Prostate gland (tissue), 2 donors: Measurements from ENCODE around the gene THOP1. TPM values are rescaled to one million over a fixed set of nuclear protein-coding genes. Genes with fewer than 3 reads are reported as not detected.

ENCODE experiments used
- DNase-seq: peaks from one replicate; pipeline ENCODE4 v3.0.0-alpha.2; 2019; ENCODE audit warnings: low spot score
- H3K27ac ChIP-seq, 2 donors: fragments of 200-600 bp; sonication (generic); 2 replicates each; pipeline ENCODE4 v1.5.1; 2017 to 2019
- H3K27me3 ChIP-seq: fragments of 200-600 bp; sonication (generic); replicated peaks from 2 replicates; pipeline ENCODE4 v1.5.1; 2019; ENCODE audit not compliant: insufficient read depth
- H3K36me3 ChIP-seq, 2 donors: fragments of 200-600 bp; sonication (generic); 1 replicate in 1 of 2; 2 replicates in 1 of 2; pipeline versions ENCODE4 v1.5.1 to v1.8.1; 2017 to 2019
- H3K4me1 ChIP-seq: fragments of 200-600 bp; sonication (generic); replicated peaks from 2 replicates; pipeline ENCODE4 v1.5.1; 2019
- H3K4me3 ChIP-seq, 2 donors: fragments of 200-600 bp; sonication (generic); 2 replicates each; pipeline ENCODE4 v1.5.1; 2017 to 2019
- H3K9me3 ChIP-seq: fragments of 200-600 bp; sonication (generic); 2 replicates; pipeline ENCODE4 v1.5.1; 2017
- POLR2A ChIP-seq: fragments of 450-650 bp; IDR thresholded peaks from one replicate; pipeline ENCODE4 v1.6.1; 2016; ENCODE audit warnings: antibody characterized with exemption, mild to moderate bottlenecking
- POLR2AphosphoS5 ChIP-seq: sonication (generic); formaldehyde crosslinking; IDR thresholded peaks from one replicate; pipeline ENCODE4 v1.6.1; 2017; ENCODE audit warnings: antibody characterized with exemption
- WGBS: methylation state at CpG from one replicate; pipeline ENCODE4 v1.1.5; 2018; 5-methylcytosine and 5-hydroxymethylcytosine counted together
- intact Hi-C: fragments of 100-400 bp; cut with DNase I; formaldehyde crosslinking; loops from one replicate; pipeline ENCODE4 v1.14.2; 2022
- total RNA-seq, 2 donors: library from RNA; depleted of rRNA; stranded (reverse); fragments of >200 nt; gene quantifications; one replicate each; pipeline ENCODE4 v1.1.0, GENCODE V29; 2016
- TF ChIP-seq, protein P1 (sequence below), 4 experiments: fragments of 200-600 bp in 2 of 4; fragments of 450-650 bp in 2 of 4; sonication (generic) in 2 of 4; IDR thresholded peaks; 1 replicate in 3 of 4; 2 replicates in 1 of 4; pipeline ENCODE4 v1.5.1; 2016 to 2019; ENCODE audit warnings: antibody characterized with exemption in 4 of 4, mild to moderate bottlenecking in 2 of 4, moderate library complexity in 2 of 4

Gene THOP1
- total RNA-seq, 2 donors from 2014 or later: 119 to 132 TPM

DNA sequence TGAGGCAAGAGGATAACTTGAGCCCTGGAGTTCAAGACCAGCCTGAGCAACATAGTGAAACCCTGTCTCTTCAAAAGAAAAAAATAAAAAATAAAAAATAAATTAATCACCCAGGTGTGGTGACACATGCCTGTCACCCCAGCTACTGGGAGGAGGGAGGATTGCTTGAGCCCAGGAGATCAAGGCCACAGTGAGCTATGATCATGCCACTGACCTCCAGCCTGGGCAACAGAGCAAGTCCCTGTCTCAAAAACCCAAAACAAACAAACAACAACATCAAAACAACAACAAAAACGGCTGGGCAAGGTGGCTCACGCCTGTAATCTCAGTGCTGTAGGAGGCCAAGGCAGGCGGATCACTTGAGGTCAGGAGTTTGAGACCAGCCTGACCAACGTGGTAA lies 41.2 kb upstream of the THOP1 start:
- no peak overlapping the region for H3K4me3 ChIP-seq
- H3K27ac ChIP-seq: no peak overlapping the region
- intact Hi-C loops: loop anchor here (10.0 kb wide), 1 partner anchor 269 kb away; the partner anchor contains the start of gene GADD45B
- no peak for TF ChIP-seq POLR2AphosphoS5
- TF ChIP-seq, protein P1, sequence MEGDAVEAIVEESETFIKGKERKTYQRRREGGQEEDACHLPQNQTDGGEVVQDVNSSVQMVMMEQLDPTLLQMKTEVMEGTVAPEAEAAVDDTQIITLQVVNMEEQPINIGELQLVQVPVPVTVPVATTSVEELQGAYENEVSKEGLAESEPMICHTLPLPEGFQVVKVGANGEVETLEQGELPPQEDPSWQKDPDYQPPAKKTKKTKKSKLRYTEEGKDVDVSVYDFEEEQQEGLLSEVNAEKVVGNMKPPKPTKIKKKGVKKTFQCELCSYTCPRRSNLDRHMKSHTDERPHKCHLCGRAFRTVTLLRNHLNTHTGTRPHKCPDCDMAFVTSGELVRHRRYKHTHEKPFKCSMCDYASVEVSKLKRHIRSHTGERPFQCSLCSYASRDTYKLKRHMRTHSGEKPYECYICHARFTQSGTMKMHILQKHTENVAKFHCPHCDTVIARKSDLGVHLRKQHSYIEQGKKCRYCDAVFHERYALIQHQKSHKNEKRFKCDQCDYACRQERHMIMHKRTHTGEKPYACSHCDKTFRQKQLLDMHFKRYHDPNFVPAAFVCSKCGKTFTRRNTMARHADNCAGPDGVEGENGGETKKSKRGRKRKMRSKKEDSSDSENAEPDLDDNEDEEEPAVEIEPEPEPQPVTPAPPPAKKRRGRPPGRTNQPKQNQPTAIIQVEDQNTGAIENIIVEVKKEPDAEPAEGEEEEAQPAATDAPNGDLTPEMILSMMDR (IDR thresholded peaks at IDR 0.05): no peak
- H3K4me1 ChIP-seq: peaks cover 2% of the 10 kb centered on the region
- no peak for DNase-seq
- no peaks in the 10 kb centered on the region for H3K9me3 ChIP-seq
- no peaks in the 10 kb centered on the region for H3K36me3 ChIP-seq
- no peaks in the 10 kb centered on the region for H3K27me3 ChIP-seq
- WGBS: 43% methylated on average over 4 of the region's 4 CpGs

DNA sequence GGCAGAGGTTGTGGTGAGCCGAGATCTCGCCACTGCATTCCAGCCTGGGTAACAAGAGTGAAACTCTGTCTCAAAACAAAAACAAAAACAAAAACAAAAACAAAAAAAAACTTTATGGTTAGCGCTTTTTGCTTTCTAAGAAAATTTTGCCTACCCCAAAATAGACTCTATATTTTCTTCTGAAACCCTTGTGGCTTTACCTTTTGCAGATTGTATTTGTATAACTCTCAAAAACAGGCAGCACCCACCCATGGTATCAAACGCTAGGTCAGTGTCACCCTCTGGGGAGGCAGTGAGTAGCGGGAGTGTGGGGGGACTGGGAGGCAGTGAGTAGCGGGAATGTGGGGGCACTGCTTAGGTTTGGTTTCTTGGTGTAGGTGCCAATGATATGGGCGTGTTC lies 38.0 kb upstream of the THOP1 start:
- H3K4me3 ChIP-seq: no peak overlapping the region
- H3K27me3 ChIP-seq: no peaks in the 10 kb centered on the region
- no peak overlapping the region for H3K27ac ChIP-seq
- DNase-seq: no peak
- H3K9me3 ChIP-seq: no peaks in the 10 kb centered on the region
- 81% methylated on average over 7 of the region's 7 CpGs for WGBS
- no peaks in the 10 kb centered on the region for H3K36me3 ChIP-seq
- no peak for TF ChIP-seq POLR2A
- TF ChIP-seq, protein P1 (IDR thresholded peaks at IDR 0.05): no peak
- TF ChIP-seq POLR2AphosphoS5: no peak
- intact Hi-C loops: loop anchor here (10.0 kb wide), 1 partner anchor 273 kb away; the partner anchor contains the start of gene GADD45B
- H3K4me1 ChIP-seq: no peaks in the 10 kb centered on the region

DNA sequence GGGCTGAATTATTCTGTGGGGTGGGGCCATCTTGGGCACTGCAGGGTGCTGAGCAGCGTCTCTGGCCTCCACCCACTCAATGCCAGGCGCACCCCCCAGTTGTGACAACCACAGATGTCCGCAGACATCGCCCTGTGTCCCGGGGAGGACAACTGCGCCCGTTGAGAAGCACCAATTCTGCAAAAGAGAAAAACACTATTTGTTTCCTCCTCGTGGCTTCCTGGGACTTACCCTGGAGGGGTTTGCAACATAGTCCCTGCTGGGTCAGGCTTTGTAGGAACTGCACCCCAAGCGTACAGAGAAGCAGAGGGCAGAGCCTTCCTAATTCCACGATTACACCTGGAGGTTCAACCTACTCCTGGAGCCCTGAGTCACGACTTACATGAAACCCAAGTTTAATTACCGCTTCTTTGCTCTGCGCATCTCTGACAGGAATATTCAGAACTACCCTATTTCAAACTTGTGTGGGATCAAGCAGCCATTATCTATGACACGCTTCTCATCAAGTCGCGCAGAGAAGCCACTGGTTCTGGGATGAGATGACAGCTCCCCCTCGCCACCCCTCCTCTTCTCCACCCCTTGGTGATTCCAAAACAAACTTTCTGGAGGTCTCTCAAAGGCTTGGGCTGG lies 34.4 kb upstream of the THOP1 start:
- TF ChIP-seq POLR2AphosphoS5 (no peak), POLR2A (no peak)
- TF ChIP-seq, protein P1 (IDR thresholded peaks at IDR 0.05): no peak
- no peaks in the 10 kb centered on the region for H3K27me3 ChIP-seq
- no peak overlapping the region for H3K4me3 ChIP-seq
- intact Hi-C loops: no loop called here
- no peaks in the 10 kb centered on the region for H3K36me3 ChIP-seq
- DNase-seq: no peak
- no peaks in the 10 kb centered on the region for H3K9me3 ChIP-seq
- no peak overlapping the region for H3K27ac ChIP-seq
- no peaks in the 10 kb centered on the region for H3K4me1 ChIP-seq
- WGBS: 84% methylated on average over 17 of the region's 17 CpGs

DNA sequence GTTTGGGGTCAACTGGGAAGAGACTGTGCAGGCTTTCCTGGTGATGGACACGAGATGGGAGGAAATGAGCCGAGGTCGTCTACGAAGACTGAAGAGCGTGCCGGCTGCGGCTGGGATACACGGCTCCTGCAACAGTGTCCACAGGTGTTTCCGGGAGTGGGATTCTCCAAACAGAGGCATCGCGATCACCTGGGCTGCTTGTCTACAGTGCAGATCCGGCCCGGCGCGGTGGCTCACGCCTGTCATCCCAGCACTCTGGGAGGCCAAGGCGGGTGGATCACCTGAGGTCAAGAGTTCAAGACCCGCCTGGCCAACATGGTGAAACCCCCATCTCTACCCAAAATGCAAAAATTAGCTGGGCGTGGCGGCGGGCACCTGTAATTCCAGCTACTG lies 33.9 kb upstream of the THOP1 start:
- Histone ChIP-seq H3K9me3 (no peaks in the 10 kb centered on the region), H3K4me1 (no peaks in the 10 kb centered on the region), H3K27me3 (no peaks in the 10 kb centered on the region), H3K36me3 (no peaks in the 10 kb centered on the region), H3K27ac (no peak overlapping the region), H3K4me3 (no peak overlapping the region)
- 89% methylated on average over 21 of the region's 21 CpGs for WGBS
- TF ChIP-seq POLR2AphosphoS5 (no peak), POLR2A (no peak)
- TF ChIP-seq, protein P1 (IDR thresholded peaks at IDR 0.05): no peak
- no peak for DNase-seq
- intact Hi-C loops: no loop called here

DNA sequence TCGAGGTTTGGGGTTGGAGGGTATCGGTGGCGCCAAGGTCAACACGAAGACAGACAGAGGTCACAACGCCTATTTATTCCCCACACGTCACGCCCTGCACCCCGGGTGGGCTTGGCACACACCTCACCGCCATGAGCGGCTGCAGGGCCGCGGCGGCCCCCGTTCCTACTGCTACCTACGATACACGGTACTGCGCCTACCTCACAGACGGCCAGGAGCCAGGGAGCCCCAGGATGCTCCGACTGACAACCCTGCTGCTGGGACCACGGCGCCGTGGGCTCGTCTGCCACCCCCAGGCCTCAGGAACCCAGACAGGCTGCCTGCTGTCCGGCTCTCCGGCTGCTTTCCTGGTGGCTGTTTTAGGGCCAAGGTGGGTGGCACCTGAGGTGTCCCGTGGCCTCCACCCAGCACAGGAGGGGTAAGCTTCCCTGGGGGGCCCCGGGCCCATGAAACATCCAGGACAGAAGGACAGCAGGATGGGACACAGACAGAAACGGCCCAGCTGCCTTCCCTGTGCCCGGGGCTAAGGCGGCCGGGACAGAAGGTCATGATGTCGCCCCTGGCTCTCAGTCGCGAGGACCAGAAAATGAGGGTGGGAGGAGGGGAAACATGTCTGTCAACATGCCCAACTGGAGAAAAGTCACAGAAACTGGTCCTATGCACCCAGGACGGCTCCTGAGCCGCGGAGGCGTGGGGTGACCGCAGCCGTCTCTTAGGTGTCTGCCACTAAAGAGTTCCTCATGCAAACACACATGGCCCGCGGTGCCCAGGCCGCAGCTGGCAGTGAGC lies 30.4 kb upstream of the THOP1 start:
- Histone ChIP-seq H3K27ac (no peak overlapping the region), H3K4me3 (no peak overlapping the region), H3K4me1 (no peaks in the 10 kb centered on the region), H3K36me3 (no peaks in the 10 kb centered on the region), H3K9me3 (no peaks in the 10 kb centered on the region), H3K27me3 (no peaks in the 10 kb centered on the region)
- no peak for TF ChIP-seq POLR2A
- TF ChIP-seq, protein P1 (IDR thresholded peaks at IDR 0.05): no peak
- no peak for TF ChIP-seq POLR2AphosphoS5
- no peak for DNase-seq
- intact Hi-C loops: no loop called here
- WGBS: 91% methylated on average over 39 of the region's 43 CpGs
